ENCODE data around the gene CYP8B1.

Gene CYP8B1

DNA sequence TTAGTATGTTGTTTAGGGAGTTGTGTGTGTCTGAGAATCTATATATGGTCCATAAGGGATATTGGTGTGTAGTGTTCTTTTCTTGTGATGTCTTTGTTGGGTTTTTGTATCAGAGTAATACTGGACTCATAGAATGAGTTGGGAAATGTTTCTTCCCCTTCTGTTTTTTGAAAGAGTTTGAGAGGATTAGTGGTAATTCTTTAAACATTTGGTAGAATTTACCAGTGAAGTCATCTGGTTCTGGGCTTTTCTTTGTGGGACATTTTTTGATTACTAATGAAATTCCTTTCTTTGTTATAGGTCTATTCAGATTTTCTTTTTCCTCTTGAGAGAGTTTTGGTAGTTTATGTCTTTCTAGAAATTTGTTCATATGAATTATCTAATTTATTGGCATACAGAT, 49.5 kb downstream of the CYP8B1 start:
- no peak overlapping the region for H3K4me3 ChIP-seq
- TF ChIP-seq, protein P1, sequence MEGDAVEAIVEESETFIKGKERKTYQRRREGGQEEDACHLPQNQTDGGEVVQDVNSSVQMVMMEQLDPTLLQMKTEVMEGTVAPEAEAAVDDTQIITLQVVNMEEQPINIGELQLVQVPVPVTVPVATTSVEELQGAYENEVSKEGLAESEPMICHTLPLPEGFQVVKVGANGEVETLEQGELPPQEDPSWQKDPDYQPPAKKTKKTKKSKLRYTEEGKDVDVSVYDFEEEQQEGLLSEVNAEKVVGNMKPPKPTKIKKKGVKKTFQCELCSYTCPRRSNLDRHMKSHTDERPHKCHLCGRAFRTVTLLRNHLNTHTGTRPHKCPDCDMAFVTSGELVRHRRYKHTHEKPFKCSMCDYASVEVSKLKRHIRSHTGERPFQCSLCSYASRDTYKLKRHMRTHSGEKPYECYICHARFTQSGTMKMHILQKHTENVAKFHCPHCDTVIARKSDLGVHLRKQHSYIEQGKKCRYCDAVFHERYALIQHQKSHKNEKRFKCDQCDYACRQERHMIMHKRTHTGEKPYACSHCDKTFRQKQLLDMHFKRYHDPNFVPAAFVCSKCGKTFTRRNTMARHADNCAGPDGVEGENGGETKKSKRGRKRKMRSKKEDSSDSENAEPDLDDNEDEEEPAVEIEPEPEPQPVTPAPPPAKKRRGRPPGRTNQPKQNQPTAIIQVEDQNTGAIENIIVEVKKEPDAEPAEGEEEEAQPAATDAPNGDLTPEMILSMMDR (IDR thresholded peaks at IDR 0.05), result no peak
- H3K27me3 ChIP-seq, result no peaks in the 10 kb centered on the region
- intact Hi-C loops (cut with DNase I; ENCODE audit: low total_unique reads), result no loop called here
- no peaks in the 10 kb centered on the region for H3K36me3 ChIP-seq
- H3K4me1 ChIP-seq, result peaks cover 0 to 4% (median 2%) of the 10 kb centered on the region in 4 donors
- no peaks in the 10 kb centered on the region for H3K9me3 ChIP-seq
- no peak for DNase-seq
- H3K27ac ChIP-seq, result no peak overlapping the region

DNA sequence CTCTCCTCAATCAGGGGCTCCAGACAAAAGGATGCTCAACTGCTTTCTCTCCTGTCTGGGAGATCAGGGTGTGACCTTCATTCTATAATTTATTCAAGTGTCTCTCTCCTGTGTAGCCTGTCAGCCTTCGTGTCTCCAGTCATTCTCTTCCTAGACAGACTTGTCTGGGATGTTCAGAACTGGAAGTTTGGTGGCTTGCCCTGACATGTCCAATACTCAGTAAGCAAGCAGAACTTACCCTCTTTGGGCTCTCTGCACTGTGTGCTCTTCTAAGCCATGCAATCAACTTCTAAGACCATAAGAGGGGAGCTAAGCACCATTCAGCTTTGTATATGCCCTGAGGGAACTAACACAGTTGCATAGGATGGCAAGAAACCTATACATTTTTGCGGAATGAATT, 52.3 kb downstream of the CYP8B1 start:
- no peak for DNase-seq
- Histone ChIP-seq H3K36me3 (no peaks in the 10 kb centered on the region), H3K4me3 (no peak overlapping the region), H3K27ac (no peak overlapping the region), H3K4me1 (peaks cover 0 to 8% (median 3%) of the 10 kb centered on the region in 4 donors), H3K27me3 (no peaks in the 10 kb centered on the region), H3K9me3 (no peaks in the 10 kb centered on the region)
- TF ChIP-seq, protein P1 (IDR thresholded peaks at IDR 0.05), result no peak
- intact Hi-C loops (cut with DNase I; ENCODE audit: low total_unique reads), result no loop called here

DNA sequence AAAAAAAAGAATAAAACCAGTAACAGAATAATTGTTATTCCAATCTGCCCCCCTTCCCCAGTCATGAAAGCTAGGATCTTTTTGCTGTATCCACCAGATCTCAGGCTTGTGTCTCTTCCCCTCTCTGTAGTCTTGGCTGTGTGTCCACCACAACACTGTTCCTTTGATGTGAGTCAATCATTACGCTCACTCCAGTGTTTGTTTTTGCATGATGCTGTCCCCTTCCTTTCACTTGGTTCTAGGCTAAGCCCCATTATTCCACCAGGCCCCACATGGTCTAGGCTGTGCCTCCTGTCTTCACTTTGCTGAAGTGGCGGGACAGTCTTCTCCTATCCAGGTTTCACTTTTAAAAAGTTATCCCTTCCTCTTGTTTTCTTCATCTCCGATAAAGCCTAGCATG, 52.9 kb downstream of the CYP8B1 start:
- H3K27ac ChIP-seq, result no peak overlapping the region
- intact Hi-C loops (cut with DNase I; ENCODE audit: low total_unique reads), result no loop called here
- no peak overlapping the region for H3K4me3 ChIP-seq

More for the DNA sequence above, 52.9 kb downstream of the CYP8B1 start:
- Histone ChIP-seq H3K36me3 (no peaks in the 10 kb centered on the region), H3K27me3 (no peaks in the 10 kb centered on the region), H3K9me3 (no peaks in the 10 kb centered on the region), H3K4me1 (peaks cover 0 to 8% (median 3%) of the 10 kb centered on the region in 4 donors)
- no peak for DNase-seq
- TF ChIP-seq, protein P1 (IDR thresholded peaks at IDR 0.05), result no peak
